ENCODE results near the gene NTF3.

Gene NTF3

GRCh38 chr12:5470703-5471102, 38.8 kb downstream of the NTF3 start:
- H3K4me1 ChIP-seq (ENCODE audit: control insufficient read depth, insufficient read depth, low read length) = no peaks in the 10 kb centered on the region
- no peak overlapping the region for H3K27ac ChIP-seq (ENCODE audit: low read depth, low read length)
- H3K9ac ChIP-seq (ENCODE audit: low read length) = no peak overlapping the region
- H3K27me3 ChIP-seq (ENCODE audit: control insufficient read depth, insufficient read depth, low read length) = no peaks in the 10 kb centered on the region
- no peak overlapping the region for H3K4me3 ChIP-seq (ENCODE audit: low read length)
- no peaks in the 10 kb centered on the region for H3K36me3 ChIP-seq (ENCODE audit: control insufficient read depth, insufficient read depth, low read length)

GRCh38 chr12:5473076-5473782, 41.3 kb downstream of the NTF3 start:
- Histone ChIP-seq H3K27me3 (ENCODE audit: control insufficient read depth, insufficient read depth, low read length) (no peaks in the 10 kb centered on the region), H3K36me3 (ENCODE audit: control insufficient read depth, insufficient read depth, low read length) (no peaks in the 10 kb centered on the region), H3K4me3 (ENCODE audit: low read length) (no peak overlapping the region), H3K4me1 (ENCODE audit: control insufficient read depth, insufficient read depth, low read length) (no peaks in the 10 kb centered on the region), H3K9ac (ENCODE audit: low read length) (no peak overlapping the region), H3K27ac (ENCODE audit: low read depth, low read length) (no peak overlapping the region)

GRCh38 chr12:5473783-5474116, 41.8 kb downstream of the NTF3 start:
- H3K36me3 ChIP-seq (ENCODE audit: control insufficient read depth, insufficient read depth, low read length) = no peaks in the 10 kb centered on the region
- no peaks in the 10 kb centered on the region for H3K4me1 ChIP-seq (ENCODE audit: control insufficient read depth, insufficient read depth, low read length)
- no peak overlapping the region for H3K27ac ChIP-seq (ENCODE audit: low read depth, low read length)
- no peak overlapping the region for H3K4me3 ChIP-seq (ENCODE audit: low read length)
- H3K27me3 ChIP-seq (ENCODE audit: control insufficient read depth, insufficient read depth, low read length) = no peaks in the 10 kb centered on the region
- H3K9ac ChIP-seq (ENCODE audit: low read length) = no peak overlapping the region

DNA sequence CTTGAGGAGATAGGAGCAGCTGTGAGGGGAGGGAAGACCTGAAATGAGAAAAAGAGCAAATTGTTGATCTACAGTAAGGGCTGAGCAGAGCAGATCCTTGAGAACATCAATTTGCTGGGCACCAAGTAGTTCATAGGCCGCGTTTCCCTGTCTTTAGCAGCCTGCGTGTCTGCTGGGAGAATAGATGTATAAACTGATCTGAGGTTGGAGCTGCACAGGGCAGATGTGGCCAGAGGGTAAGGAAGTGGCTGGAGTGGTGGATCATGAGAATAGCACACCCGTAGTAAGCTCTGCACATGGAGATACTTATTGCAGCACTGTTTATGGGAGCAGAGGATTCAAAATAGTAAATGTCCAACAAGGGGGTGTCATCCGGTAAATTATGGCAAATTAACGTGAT, 44.4 kb downstream of the NTF3 start:
- no peak overlapping the region for H3K27ac ChIP-seq (ENCODE audit: low read depth, low read length)
- H3K27me3 ChIP-seq (ENCODE audit: control insufficient read depth, insufficient read depth, low read length) = no peaks in the 10 kb centered on the region
- H3K36me3 ChIP-seq (ENCODE audit: control insufficient read depth, insufficient read depth, low read length) = no peaks in the 10 kb centered on the region
- no peaks in the 10 kb centered on the region for H3K4me1 ChIP-seq (ENCODE audit: control insufficient read depth, insufficient read depth, low read length)
- no peak overlapping the region for H3K4me3 ChIP-seq (ENCODE audit: low read length)
- H3K9ac ChIP-seq (ENCODE audit: low read length) = no peak overlapping the region

DNA sequence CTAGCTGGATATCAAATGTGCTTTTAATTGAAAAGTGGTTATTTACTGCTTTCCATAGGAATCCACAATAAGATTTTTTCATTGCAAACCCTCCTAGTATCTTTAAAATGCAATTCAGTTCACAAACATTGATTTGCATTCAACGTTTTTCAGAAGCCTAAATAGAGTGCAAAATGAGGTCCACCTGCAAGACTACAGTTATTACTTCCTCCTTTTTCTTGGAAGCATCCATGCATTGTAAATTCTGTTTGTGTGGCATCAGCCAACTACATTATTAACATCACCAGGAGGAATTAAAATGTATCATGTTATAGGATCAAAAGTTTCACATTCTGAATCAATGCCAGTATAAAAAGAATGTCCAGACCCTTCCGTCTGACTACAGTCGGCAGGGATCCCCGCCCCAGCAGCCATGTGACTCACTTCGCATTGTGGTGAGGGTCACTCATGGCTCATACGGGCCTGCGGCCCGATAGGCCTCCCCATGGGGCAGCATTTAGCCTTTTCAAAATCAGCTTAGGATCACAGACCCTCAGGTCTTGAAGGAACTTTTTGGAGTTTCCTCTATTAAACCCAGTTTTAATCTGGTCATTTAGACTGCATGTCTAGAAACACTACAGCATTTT, 46.3 kb downstream of the NTF3 start:
- Histone ChIP-seq H3K36me3 (ENCODE audit: control insufficient read depth, insufficient read depth, low read length) (no peaks in the 10 kb centered on the region), H3K27me3 (ENCODE audit: control insufficient read depth, insufficient read depth, low read length) (no peaks in the 10 kb centered on the region), H3K4me1 (ENCODE audit: control insufficient read depth, insufficient read depth, low read length) (no peaks in the 10 kb centered on the region), H3K4me3 (ENCODE audit: low read length) (no peak overlapping the region), H3K9ac (ENCODE audit: low read length) (no peak overlapping the region), H3K27ac (ENCODE audit: low read depth, low read length) (no peak overlapping the region)

GRCh38 chr12:5479761-5480160, 47.9 kb downstream of the NTF3 start:
- Histone ChIP-seq H3K27ac (ENCODE audit: low read depth, low read length) (no peak overlapping the region), H3K27me3 (ENCODE audit: control insufficient read depth, insufficient read depth, low read length) (no peaks in the 10 kb centered on the region), H3K4me1 (ENCODE audit: control insufficient read depth, insufficient read depth, low read length) (no peaks in the 10 kb centered on the region), H3K9ac (ENCODE audit: low read length) (no peak overlapping the region), H3K4me3 (ENCODE audit: low read length) (no peak overlapping the region), H3K36me3 (ENCODE audit: control insufficient read depth, insufficient read depth, low read length) (no peaks in the 10 kb centered on the region)

GRCh38 chr12:5480218-5480937, 48.5 kb downstream of the NTF3 start:
- no peak overlapping the region for H3K4me3 ChIP-seq (ENCODE audit: low read length)
- no peaks in the 10 kb centered on the region for H3K27me3 ChIP-seq (ENCODE audit: control insufficient read depth, insufficient read depth, low read length)
- H3K4me1 ChIP-seq (ENCODE audit: control insufficient read depth, insufficient read depth, low read length) = no peaks in the 10 kb centered on the region
- H3K36me3 ChIP-seq (ENCODE audit: control insufficient read depth, insufficient read depth, low read length) = no peaks in the 10 kb centered on the region
- no peak overlapping the region for H3K27ac ChIP-seq (ENCODE audit: low read depth, low read length)
- H3K9ac ChIP-seq (ENCODE audit: low read length) = no peak overlapping the region

- Histone ChIP-seq H3K4me1 (ENCODE audit: control insufficient read depth, insufficient read depth, low read length) (no peaks in the 10 kb centered on the region), H3K27ac (ENCODE audit: low read depth, low read length) (no peak overlapping the region), H3K4me3 (ENCODE audit: low read length) (no peak overlapping the region), H3K27me3 (ENCODE audit: control insufficient read depth, insufficient read depth, low read length) (no peaks in the 10 kb centered on the region), H3K9ac (ENCODE audit: low read length) (no peak overlapping the region), H3K36me3 (ENCODE audit: control insufficient read depth, insufficient read depth, low read length) (no peaks in the 10 kb centered on the region)
Observed at GRCh38 chr12:5480938-5481303, 49.0 kb downstream of the NTF3 start.

DNA sequence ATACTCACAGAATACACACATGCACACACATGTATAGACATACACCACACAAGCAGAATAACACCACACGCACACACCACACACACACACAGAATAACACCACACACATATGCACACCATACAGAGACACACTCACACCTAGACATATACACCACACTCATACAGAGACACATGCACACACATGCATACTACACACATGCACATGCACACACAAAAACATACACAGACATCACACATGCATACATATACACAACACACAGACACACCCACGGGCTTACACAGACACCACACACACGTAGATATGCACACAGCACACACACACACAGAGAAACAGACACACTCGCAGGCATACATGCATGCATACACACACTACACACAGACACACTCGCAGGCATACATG, 49.7 kb downstream of the NTF3 start:
- Histone ChIP-seq H3K9ac (ENCODE audit: low read length) (no peak overlapping the region), H3K36me3 (ENCODE audit: control insufficient read depth, insufficient read depth, low read length) (no peaks in the 10 kb centered on the region), H3K27me3 (ENCODE audit: control insufficient read depth, insufficient read depth, low read length) (no peaks in the 10 kb centered on the region), H3K27ac (ENCODE audit: low read depth, low read length) (no peak overlapping the region), H3K4me1 (ENCODE audit: control insufficient read depth, insufficient read depth, low read length) (no peaks in the 10 kb centered on the region), H3K4me3 (ENCODE audit: low read length) (no peak overlapping the region)

DNA sequence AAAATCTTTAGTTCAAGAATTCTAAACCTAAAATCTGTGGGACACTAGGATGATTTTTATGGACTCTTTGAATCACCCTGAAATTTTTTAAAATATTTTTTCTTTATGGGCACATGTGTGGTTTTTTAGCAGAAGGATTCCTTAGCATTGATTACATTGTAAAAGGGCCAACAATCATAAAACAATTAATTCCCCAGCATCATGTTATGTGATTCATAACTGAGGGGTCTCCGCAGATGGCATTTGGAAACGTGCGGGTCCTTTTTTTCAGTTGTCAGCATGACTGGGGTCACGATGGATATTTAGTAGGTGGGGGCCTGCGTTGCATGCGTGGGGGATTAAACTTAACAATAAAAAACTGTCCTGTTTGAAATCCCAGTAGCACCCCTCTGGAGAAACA, 52.5 kb downstream of the NTF3 start:
- H3K4me1 ChIP-seq (ENCODE audit: control insufficient read depth, insufficient read depth, low read length) = no peaks in the 10 kb centered on the region
- no peaks in the 10 kb centered on the region for H3K36me3 ChIP-seq (ENCODE audit: control insufficient read depth, insufficient read depth, low read length)
- H3K27me3 ChIP-seq (ENCODE audit: control insufficient read depth, insufficient read depth, low read length) = no peaks in the 10 kb centered on the region
- H3K4me3 ChIP-seq (ENCODE audit: low read length) = no peak overlapping the region
- H3K27ac ChIP-seq (ENCODE audit: low read depth, low read length) = no peak overlapping the region
- no peak overlapping the region for H3K9ac ChIP-seq (ENCODE audit: low read length)

- H3K36me3 ChIP-seq (ENCODE audit: control insufficient read depth, insufficient read depth, low read length) = no peaks in the 10 kb centered on the region
- H3K9ac ChIP-seq (ENCODE audit: low read length) = no peak overlapping the region
- H3K4me1 ChIP-seq (ENCODE audit: control insufficient read depth, insufficient read depth, low read length) = no peaks in the 10 kb centered on the region
- no peak overlapping the region for H3K27ac ChIP-seq (ENCODE audit: low read depth, low read length)
- no peak overlapping the region for H3K4me3 ChIP-seq (ENCODE audit: low read length)
- H3K27me3 ChIP-seq (ENCODE audit: control insufficient read depth, insufficient read depth, low read length) = no peaks in the 10 kb centered on the region
Observed at GRCh38 chr12:5485454-5485853, 53.5 kb downstream of the NTF3 start.

DNA sequence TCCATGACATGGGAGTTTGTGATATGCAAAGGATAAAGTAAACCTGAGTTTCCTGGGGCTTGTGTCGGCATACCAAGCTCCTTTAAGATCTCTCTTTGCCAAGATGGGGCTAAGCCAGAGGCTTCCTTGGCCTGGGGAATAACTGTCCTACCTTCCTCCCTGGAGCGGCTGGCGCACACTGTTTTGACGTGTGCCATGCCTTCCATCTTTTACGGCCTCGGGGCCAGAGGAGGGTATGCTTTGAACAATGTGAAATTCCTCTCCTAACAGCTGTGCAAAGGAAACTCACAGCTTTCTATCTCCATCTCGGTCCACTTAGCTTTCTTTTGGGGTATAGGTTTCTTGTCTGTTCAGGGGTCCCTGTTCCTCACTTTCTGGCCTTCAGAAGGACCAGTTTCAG, 55.2 kb downstream of the NTF3 start:
- no peaks in the 10 kb centered on the region for H3K36me3 ChIP-seq (ENCODE audit: control insufficient read depth, insufficient read depth, low read length)
- no peak overlapping the region for H3K27ac ChIP-seq (ENCODE audit: low read depth, low read length)
- no peak overlapping the region for H3K4me3 ChIP-seq (ENCODE audit: low read length)
- H3K4me1 ChIP-seq (ENCODE audit: control insufficient read depth, insufficient read depth, low read length) = no peaks in the 10 kb centered on the region
- no peak overlapping the region for H3K9ac ChIP-seq (ENCODE audit: low read length)
- no peaks in the 10 kb centered on the region for H3K27me3 ChIP-seq (ENCODE audit: control insufficient read depth, insufficient read depth, low read length)
